Mucosa of rectum (tissue), 2 donors: ENCODE results near the gene STOX2.

Experiments
- H3K27ac ChIP-seq, 2 donors: one replicate each; pipeline ENCODE4 v1.7.0; 2013; ENCODE audit warnings: inconsistent platforms in 2 of 2, low read depth in 2 of 2, low read length in 2 of 2
- H3K27me3 ChIP-seq, 2 donors: one replicate each; pipeline ENCODE4 v1.7.0; 2013; ENCODE audit warnings: low read length in 2 of 2; ENCODE audit not compliant: control insufficient read depth in 2 of 2, insufficient read depth in 2 of 2
- H3K36me3 ChIP-seq, 2 donors: one replicate each; pipeline ENCODE4 v1.7.0; 2013; ENCODE audit warnings: low read length in 2 of 2; ENCODE audit not compliant: control insufficient read depth in 2 of 2, insufficient read depth in 2 of 2
- H3K4me1 ChIP-seq, 2 donors: one replicate each; pipeline ENCODE4 v1.7.0; 2013; ENCODE audit warnings: low read length in 2 of 2, mild to moderate bottlenecking in 1 of 2; ENCODE audit not compliant: control insufficient read depth in 2 of 2, insufficient read depth in 2 of 2
- H3K4me3 ChIP-seq, 2 donors: one replicate each; pipeline ENCODE4 v1.7.0; 2013; ENCODE audit warnings: low read length in 2 of 2
- H3K9ac ChIP-seq, 2 donors: one replicate each; pipeline ENCODE4 v1.7.0; 2013; ENCODE audit warnings: low read length in 2 of 2, low read depth in 1 of 2, mild to moderate bottlenecking in 1 of 2
- H3K9me3 ChIP-seq, 2 donors: one replicate each; pipeline ENCODE4 v1.7.0; 2013; ENCODE audit warnings: low read length in 2 of 2; ENCODE audit not compliant: control insufficient read depth in 2 of 2
- donor health status: healthy.
- donor health status: Normal muscosa, but diverticular disease.

The STOX2 gene

DNA sequence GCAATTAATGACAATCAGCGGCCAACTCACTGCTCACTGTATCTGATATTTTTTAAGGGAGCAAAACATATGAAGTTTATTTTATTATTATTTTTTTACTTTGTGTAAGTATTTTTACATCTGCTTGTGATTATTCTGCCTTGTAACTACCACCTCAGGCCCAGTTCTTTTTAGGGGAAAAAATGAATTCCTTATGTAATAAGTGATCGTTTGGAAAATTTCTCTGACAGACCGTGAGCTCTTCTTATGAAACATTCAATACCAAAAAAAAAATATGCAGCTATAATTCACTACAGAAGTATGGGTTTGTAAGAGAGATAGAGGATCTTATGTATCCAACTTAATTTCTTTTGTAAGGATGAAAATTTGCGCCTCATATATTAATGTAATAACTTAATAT lies 33.5 kb upstream of the STOX2 start:
- H3K9me3 ChIP-seq = no peaks in the 10 kb centered on the region
- no peak overlapping the region for H3K27ac ChIP-seq
- H3K9ac ChIP-seq = no peak overlapping the region
- no peaks in the 10 kb centered on the region for H3K36me3 ChIP-seq
- H3K4me1 ChIP-seq = peaks cover 0 to 2% of the 10 kb centered on the region in 2 donors
- H3K4me3 ChIP-seq = no peak overlapping the region
- H3K27me3 ChIP-seq = no peaks in the 10 kb centered on the region

DNA sequence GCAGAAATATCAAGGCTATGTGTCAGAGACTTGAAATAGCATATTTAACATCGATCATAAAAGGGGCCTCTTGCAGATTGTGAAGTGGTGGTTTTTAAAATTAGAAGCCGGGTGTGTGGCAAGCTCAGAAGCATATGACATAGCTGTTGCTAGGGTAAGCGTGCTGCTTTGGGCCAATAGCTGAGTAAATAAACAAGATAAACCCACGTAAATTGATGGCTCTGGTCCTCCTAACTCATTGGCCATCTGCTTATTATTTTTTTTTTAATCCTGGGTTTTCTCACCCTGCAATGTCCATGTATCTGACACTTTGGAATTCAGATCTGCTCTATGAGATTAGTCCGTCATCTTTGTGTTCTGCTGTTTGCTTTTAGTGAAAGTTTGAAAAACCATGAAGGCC lies 32.6 kb upstream of the STOX2 start:
- Histone ChIP-seq H3K4me3 (no peak overlapping the region), H3K27me3 (no peaks in the 10 kb centered on the region), H3K9ac (no peak overlapping the region), H3K27ac (no peak overlapping the region), H3K4me1 (peaks cover 0 to 3% of the 10 kb centered on the region in 2 donors), H3K36me3 (no peaks in the 10 kb centered on the region), H3K9me3 (no peaks in the 10 kb centered on the region)

DNA sequence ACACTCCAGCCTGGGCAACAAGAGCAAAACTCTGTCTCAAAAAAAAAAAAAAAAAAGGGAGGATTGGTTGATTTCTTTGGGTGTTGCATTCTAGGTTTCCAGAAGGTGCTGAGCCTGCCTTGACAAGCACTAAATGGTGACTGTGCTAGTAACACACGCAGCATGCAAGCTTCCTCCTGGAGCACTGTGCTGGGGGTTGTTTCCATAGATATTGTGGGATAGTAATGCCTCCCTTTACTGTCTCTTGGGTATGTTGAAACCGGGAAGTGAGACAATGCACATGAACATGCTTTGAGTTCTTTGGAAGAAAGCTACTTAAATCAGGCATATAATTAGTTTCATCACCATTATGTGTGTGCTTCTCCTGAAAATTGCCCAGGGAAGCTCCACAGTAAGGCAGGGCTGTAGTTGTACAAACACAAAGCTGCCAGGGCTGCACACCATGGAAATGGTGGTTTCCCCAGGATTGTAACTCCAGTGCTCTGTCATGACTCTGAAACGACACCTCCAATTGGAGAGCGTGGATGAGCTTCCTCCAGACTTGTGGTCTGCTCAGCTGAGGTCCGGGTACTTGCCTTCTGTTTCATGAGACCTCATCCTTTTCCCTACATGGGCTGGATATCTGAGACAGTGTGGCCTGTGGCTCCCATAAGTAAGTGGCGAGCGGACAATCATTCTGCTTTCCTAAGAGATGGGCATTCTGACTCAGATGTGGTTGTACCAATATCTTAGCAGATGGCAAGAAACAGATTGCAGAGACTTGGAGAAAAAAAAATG lies 31.5 kb upstream of the STOX2 start:
- H3K27me3 ChIP-seq = no peaks in the 10 kb centered on the region
- H3K27ac ChIP-seq = no peak overlapping the region
- H3K4me1 ChIP-seq = peaks cover 0 to 3% of the 10 kb centered on the region in 2 donors
- no peak overlapping the region for H3K4me3 ChIP-seq
- no peaks in the 10 kb centered on the region for H3K36me3 ChIP-seq
- H3K9me3 ChIP-seq = no peaks in the 10 kb centered on the region
- no peak overlapping the region for H3K9ac ChIP-seq

DNA sequence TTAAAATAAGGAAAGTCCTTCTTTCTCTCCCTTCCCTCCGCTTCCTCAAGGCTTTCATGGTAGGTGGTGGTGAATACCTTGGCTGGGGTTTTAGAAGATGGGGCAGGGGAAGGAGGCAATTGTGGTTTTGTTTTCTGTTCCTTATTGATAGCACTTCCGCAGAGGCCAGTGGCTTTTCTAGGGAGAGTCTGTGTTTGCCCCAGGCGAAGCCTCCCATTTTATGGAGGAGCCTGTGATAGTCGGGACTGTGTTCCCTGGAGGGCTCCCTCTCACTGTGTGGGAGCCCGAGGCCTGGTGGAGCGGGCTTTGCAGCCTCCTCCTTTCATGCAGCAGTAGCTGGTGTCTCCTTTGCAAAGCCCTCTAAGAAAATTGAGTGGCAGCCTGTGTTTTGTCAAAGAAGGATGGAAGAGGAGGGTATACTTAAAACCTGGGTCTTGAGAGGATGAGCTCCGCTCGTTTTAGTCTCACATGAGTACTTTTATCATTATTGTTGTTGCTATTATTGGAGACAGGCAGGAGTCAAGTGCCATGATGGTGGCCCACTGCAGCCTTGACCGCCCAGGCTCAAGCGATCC lies 29.8 kb upstream of the STOX2 start:
- no peaks in the 10 kb centered on the region for H3K9me3 ChIP-seq
- peaks cover 0 to 3% of the 10 kb centered on the region in 2 donors for H3K4me1 ChIP-seq
- no peak overlapping the region for H3K9ac ChIP-seq
- H3K27ac ChIP-seq = no peak overlapping the region
- H3K27me3 ChIP-seq = no peaks in the 10 kb centered on the region
- H3K36me3 ChIP-seq = no peaks in the 10 kb centered on the region
- H3K4me3 ChIP-seq = no peak overlapping the region

DNA sequence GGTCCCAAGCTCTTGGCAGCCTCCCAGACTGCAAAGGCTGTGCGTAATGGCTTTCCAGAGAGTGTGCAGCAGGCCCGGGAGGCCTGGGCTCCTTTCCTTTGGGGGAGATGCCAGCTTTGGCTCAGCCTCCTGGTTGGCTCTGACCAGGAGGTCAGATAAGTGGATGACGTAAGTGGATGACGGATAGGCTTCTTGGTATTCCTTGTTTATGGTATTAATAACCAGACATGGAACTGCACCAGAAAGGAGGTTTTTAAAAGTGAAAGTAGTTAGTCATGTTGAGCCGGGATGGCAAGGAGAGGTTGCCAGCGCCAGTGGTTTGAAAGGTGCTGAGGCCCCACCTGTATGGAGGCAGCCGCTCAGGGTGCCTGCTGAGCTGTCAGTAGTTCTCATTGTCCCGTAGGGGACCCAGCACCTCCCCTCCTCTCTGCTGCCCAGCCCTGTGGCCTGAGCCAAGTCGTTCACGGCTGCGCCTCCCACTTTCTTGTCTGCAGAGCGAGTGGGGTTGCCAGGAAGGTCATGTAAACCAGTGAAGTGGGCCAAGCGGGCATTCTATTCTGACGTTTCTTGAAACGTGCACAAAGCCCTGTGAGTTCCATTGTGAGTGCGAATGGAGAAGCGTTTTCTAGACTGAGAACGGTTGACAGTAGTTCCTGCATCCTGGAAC lies 28.7 kb upstream of the STOX2 start:
- peak overlapping the region in 1 of 2 donors; percentile 26 for H3K9ac ChIP-seq
- H3K4me1 ChIP-seq = peaks cover 0 to 3% of the 10 kb centered on the region in 2 donors
- no peaks in the 10 kb centered on the region for H3K36me3 ChIP-seq
- peak overlapping the region in 1 of 2 donors; percentile 43 for H3K27ac ChIP-seq
- peak overlapping the region; percentile 34 to 66 for H3K4me3 ChIP-seq
- no peaks in the 10 kb centered on the region for H3K9me3 ChIP-seq
- H3K27me3 ChIP-seq = no peaks in the 10 kb centered on the region

DNA sequence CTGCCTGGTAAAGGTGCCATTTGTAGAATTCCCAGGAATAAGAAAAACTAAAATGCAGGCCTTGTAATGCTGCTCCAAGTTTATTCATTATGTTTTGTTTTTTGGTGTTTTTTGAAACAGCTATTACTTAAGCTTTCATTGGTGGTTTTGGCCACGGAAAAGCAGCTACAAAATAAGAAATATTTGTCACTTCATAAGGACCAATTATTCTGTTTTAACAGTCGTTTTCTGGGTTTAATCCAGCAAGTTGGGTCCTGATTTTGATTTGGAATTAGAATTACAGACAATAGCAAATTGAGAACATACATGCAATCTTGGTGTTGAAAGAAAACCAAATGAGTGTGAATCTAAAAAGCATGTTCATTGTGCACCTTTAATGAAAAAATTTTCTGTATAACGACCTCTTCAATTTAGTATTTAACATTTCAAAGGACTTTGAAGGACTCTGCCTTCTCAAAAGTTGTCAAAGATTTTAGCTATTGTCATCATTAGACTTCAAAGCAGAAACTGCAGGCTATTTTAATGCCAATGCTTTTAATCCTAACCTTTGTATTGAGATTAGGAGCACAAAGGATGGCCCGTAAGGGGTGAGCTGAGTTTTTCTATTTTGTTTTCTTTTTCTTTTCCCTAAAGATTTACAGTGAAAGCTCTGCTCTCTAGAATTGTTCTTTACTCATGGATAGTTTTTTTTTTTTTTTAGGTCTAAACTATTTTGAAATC lies 26.7 kb upstream of the STOX2 start:
- H3K27me3 ChIP-seq = no peaks in the 10 kb centered on the region

DNA sequence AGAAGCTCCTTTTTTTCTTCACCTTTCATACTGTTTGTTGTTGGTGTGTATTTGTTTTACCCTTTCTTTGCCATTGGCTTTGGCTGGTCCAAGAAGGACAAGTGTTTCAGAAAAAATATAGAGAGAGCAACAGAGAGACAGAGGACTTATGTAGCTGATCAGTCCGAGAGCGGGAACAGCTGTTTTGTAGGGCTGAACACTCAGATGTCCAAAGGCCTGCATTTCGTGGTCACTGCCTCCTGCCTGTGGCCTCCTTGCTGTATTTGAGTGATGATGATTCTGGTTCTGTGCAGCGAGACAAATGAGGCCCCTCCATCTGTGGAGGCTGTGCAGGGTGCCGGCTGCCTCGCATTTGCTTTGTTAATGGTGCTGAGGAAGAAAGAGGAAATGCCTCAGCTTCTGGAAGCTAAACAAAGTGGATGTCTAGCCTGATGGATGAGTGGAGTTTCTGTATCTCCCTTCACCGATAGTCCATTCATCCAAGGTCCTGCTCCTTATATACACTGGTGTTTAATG lies 19.8 kb upstream of the STOX2 start:
- no peak overlapping the region for H3K9ac ChIP-seq
- H3K4me3 ChIP-seq = no peak overlapping the region
- no peaks in the 10 kb centered on the region for H3K9me3 ChIP-seq

More for the DNA sequence above, 26.7 kb upstream of the STOX2 start:
- Histone ChIP-seq H3K9ac (no peak overlapping the region), H3K27ac (no peak overlapping the region), H3K36me3 (no peaks in the 10 kb centered on the region), H3K4me3 (no peak overlapping the region), H3K9me3 (no peaks in the 10 kb centered on the region), H3K4me1 (peaks cover 0 to 3% of the 10 kb centered on the region in 2 donors)

DNA sequence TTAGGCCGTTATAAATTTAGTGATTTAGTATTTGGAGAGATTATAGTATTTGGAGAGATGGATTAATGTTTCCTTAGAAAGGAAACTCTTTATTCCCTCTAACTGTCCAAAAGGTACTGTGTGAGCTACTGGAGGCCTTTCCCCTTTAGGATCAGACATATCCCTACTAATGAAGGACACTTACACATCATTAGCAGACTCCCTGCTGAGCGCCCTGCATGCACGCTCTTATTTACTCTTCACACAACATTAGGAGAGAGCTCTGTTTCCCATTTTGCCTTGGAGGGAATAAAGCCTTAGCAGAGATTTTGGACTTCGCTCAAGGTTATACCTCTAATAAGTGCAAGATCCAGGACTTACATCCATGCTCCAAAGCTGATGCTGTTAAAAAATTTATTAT lies 17.8 kb upstream of the STOX2 start:
- no peaks in the 10 kb centered on the region for H3K27me3 ChIP-seq
- H3K4me3 ChIP-seq = no peak overlapping the region
- no peak overlapping the region for H3K27ac ChIP-seq
- H3K9me3 ChIP-seq = no peaks in the 10 kb centered on the region
- no peaks in the 10 kb centered on the region for H3K36me3 ChIP-seq
- H3K4me1 ChIP-seq = no peaks in the 10 kb centered on the region
- H3K9ac ChIP-seq = no peak overlapping the region

More for the DNA sequence above, 19.8 kb upstream of the STOX2 start:
- no peaks in the 10 kb centered on the region for H3K36me3 ChIP-seq
- H3K27me3 ChIP-seq = no peaks in the 10 kb centered on the region
- H3K27ac ChIP-seq = no peak overlapping the region
- no peaks in the 10 kb centered on the region for H3K4me1 ChIP-seq

DNA sequence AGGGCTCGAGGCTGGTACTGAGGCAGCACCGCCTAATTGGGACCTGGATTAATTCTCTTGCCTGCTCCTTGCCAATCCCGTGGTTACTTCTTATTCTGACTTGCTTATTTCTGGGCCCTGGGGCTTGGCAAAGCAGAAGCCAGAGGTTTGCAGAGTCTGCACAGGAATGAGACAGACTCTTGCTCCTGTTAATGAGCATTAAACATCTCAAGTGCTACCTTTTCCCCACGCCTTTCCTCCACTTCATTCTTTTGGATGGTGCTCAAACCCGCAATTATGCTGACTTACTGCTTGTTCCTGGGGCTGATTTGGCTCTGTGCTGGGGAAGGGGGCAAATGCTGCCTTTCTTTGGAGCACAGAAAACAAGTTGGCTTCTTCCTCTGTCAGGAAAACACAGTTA lies 16.5 kb upstream of the STOX2 start:
- no peak overlapping the region for H3K27ac ChIP-seq
- H3K9me3 ChIP-seq = no peaks in the 10 kb centered on the region
- no peaks in the 10 kb centered on the region for H3K36me3 ChIP-seq
- no peak overlapping the region for H3K4me3 ChIP-seq
- no peaks in the 10 kb centered on the region for H3K27me3 ChIP-seq
- H3K4me1 ChIP-seq = no peaks in the 10 kb centered on the region
- H3K9ac ChIP-seq = no peak overlapping the region
